Measurements from ENCODE around the gene PHRF1.
A peak's percentile ranks its signal among the peaks of the same experiment; 100 is the strongest.

The PHRF1 gene

GRCh38 chr11:568306-569157 lies 7.7 kb upstream of the PHRF1 start:
- Histone ChIP-seq H3K4me3 (peak overlapping the region; percentile 46 to 73 (median 54)), H3K27ac (peak overlapping the region; percentile 75 to 97 (median 91))

GRCh38 chr11:569158-569885 lies 6.9 kb upstream of the PHRF1 start:
- peak overlapping the region; percentile 46 to 73 (median 54) for H3K4me3 ChIP-seq
- peak overlapping the region; percentile 75 to 97 (median 90) for H3K27ac ChIP-seq

GRCh38 chr11:571802-572185 lies 4.5 kb upstream of the PHRF1 start:
- no peak overlapping the region for H3K27ac ChIP-seq

GRCh38 chr11:573146-573759 lies 3.0 kb upstream of the PHRF1 start:
- Histone ChIP-seq H3K4me3 (no peak overlapping the region), H3K27ac (no peak overlapping the region)

More at GRCh38 chr11:571802-572185, 4.5 kb upstream of the PHRF1 start:
- H3K4me3 ChIP-seq: no peak overlapping the region

- H3K27ac ChIP-seq: peak overlapping the region in 2 of 21 experiments; percentile 73 to 74
- H3K4me3 ChIP-seq: peak overlapping the region in 4 of 7 experiments; percentile 2 to 73 (median 63)
Observed at GRCh38 chr11:574031-574570, 2.2 kb upstream of the PHRF1 start.

- H3K27ac ChIP-seq: peak overlapping the region in 11 of 21 experiments; percentile 12 to 80 (median 72)
Observed at GRCh38 chr11:574632-575312, 1.5 kb upstream of the PHRF1 start.

GRCh38 chr11:575313-575995 lies 816 bp upstream of the PHRF1 start:
- Histone ChIP-seq H3K4me3 (peak overlapping the region; percentile 51 to 73 (median 55)), H3K27ac (peak overlapping the region in 19 of 21 experiments; percentile 12 to 80 (median 56))

More at GRCh38 chr11:574632-575312, 1.5 kb upstream of the PHRF1 start:
- peak overlapping the region; percentile 51 to 73 (median 55) for H3K4me3 ChIP-seq

GRCh38 chr11:576811-577610 lies 741 bp downstream of the PHRF1 start:
- Histone ChIP-seq H3K4me3 (peak overlapping the region; percentile 56 to 92 (median 74)), H3K27ac (peak overlapping the region in 20 of 21 experiments; percentile 12 to 99 (median 96))

- H3K27ac ChIP-seq: peak overlapping the region in 16 of 21 experiments; percentile 86 to 99 (median 96)
- H3K4me3 ChIP-seq: peak overlapping the region; percentile 56 to 92 (median 74)
Observed at GRCh38 chr11:577611-577894, 1.3 kb downstream of the PHRF1 start.

GRCh38 chr11:578276-579035 lies 2.2 kb downstream of the PHRF1 start:
- Histone ChIP-seq H3K4me3 (peak overlapping the region in 2 of 7 experiments; percentile 73 to 92), H3K27ac (peak overlapping the region in 5 of 21 experiments; percentile 3 to 96 (median 47))

GRCh38 chr11:579830-580601 lies 3.7 kb downstream of the PHRF1 start:
- Histone ChIP-seq H3K4me3 (no peak overlapping the region), H3K27ac (peak overlapping the region in 1 of 21 experiments; percentile 20)

- H3K4me3 ChIP-seq: no peak overlapping the region
- no peak overlapping the region for H3K27ac ChIP-seq
Observed at GRCh38 chr11:581342-581741, 5.1 kb downstream of the PHRF1 start.

GRCh38 chr11:581752-582151 lies 5.5 kb downstream of the PHRF1 start:
- Histone ChIP-seq H3K4me3 (no peak overlapping the region), H3K27ac (no peak overlapping the region)

GRCh38 chr11:584287-584686 lies 8.0 kb downstream of the PHRF1 start:
- no peak overlapping the region for H3K4me3 ChIP-seq

GRCh38 chr11:586376-587316 lies 10.4 kb downstream of the PHRF1 start:
- peak overlapping the region in 2 of 21 experiments; percentile 37 to 70 for H3K27ac ChIP-seq

More at GRCh38 chr11:584287-584686, 8.0 kb downstream of the PHRF1 start:
- no peak overlapping the region for H3K27ac ChIP-seq

More at GRCh38 chr11:586376-587316, 10.4 kb downstream of the PHRF1 start:
- no peak overlapping the region for H3K4me3 ChIP-seq

Measured in skin epidermis (tissue), 12 donors.